EL (cell line): ENCODE results near the gene C4B.
"Not testable (repeated sequence)": the region's sequence is repeated elsewhere in the genome, so short reads cannot be mapped to it uniquely, and the experiment has no call there.

ENCODE experiments used
- DNase-seq: peaks from one replicate; pipeline ENCODE4 v3.0.0-alpha.2; 2016

Gene C4B

DNA sequence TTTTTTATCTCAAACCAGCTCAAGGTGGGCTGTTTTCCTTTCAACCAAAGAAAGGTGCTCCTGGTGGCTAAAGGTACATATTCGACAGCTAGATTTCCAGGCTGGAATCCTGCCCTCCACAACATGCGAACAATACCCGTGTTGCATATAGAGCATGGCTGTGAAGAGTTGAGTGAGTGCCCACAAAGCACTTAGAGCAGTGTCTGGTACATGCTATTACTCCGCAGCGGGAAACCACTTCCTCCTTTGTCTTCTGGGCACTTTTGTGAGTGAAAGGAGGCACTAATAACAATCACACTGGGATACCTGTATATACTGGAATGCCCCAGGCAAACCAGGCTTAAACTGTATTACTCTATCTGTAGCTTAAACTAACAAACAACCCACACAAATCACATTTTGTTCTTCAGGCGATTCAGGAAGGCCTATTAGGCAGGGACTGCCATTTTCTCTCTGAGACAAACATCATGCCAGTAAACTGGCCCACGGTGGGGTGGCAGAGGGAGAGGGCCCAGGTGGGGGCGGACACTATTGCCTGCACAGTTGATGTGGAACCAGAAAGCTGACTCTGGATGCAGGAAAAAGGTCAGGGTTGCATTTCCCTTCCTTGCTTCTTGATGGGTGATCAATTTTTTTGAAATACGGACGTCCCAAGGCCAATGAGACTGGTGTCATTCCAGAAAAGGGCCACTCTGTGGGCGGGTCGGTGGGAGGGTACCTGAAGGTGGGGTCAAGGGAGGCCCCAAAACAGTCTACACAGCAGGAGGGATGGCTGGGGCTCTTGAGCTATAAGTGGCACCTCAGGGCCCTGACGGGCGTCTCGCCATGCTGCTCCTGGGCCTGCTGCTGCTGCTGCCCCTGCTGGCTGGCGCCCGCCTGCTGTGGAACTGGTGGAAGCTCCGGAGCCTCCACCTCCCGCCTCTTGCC is 23.3 kb downstream of the C4B start, which contains the start of gene CYP21A2:
Gene CYP21A2, plus strand, starts transcription at position 818 of the 927 bp plus-strand sequence. Its CDS starts 8 bp downstream, at position 826.
- DNase-seq: not testable (repeated sequence)

DNA sequence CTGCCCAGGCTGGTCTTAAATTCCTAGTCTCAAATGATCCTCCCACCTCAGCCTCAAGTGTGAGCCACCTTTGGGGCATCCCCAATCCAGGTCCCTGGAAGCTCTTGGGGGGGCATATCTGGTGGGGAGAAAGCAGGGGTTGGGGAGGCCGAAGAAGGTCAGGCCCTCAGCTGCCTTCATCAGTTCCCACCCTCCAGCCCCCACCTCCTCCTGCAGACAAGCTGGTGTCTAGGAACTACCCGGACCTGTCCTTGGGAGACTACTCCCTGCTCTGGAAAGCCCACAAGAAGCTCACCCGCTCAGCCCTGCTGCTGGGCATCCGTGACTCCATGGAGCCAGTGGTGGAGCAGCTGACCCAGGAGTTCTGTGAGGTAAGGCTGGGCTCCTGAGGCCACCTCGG is 24.3 kb downstream of the C4B start:
- not testable (repeated sequence) for DNase-seq

- not testable (repeated sequence) for DNase-seq
Measured at GRCh38 chr6:32039321-32040274, 25.0 kb downstream of the C4B start.

DNA sequence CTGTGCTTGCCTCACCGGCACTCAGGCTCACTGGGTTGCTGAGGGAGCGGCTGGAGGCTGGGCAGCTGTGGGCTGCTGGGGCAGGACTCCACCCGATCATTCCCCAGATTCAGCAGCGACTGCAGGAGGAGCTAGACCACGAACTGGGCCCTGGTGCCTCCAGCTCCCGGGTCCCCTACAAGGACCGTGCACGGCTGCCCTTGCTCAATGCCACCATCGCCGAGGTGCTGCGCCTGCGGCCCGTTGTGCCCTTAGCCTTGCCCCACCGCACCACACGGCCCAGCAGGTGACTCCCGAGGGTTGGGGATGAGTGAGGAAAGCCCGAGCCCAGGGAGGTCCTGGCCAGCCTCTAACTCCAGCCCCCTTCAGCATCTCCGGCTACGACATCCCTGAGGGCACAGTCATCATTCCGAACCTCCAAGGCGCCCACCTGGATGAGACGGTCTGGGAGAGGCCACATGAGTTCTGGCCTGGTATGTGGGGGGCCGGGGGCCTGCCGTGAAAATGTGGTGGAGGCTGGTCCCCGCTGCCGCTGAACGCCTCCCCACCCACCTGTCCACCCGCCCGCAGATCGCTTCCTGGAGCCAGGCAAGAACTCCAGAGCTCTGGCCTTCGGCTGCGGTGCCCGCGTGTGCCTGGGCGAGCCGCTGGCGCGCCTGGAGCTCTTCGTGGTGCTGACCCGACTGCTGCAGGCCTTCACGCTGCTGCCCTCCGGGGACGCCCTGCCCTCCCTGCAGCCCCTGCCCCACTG is 25.9 kb downstream of the C4B start:
- DNase-seq: not testable (repeated sequence)

- not testable (repeated sequence) for DNase-seq
Measured at GRCh38 chr6:32041050-32041321, 26.4 kb downstream of the C4B start.

DNA sequence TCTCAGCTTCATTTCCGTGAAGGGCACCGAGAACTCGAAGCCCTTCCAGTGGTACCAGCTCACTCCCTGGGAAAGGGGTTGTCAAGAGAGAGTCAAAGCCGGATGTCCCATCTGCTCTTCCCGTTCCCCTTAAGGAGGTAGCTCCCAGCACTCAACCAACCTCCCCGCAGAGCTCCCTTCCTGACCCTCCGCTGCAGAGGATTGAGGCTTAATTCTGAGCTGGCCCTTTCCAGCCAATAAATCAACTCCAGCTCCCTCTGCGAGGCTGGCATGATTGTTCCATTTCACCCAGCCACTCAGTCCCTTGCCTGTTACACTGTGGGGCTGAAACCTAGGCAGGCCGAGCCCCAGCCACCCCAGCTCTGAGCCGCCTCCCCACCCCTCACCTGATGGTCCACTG is 26.8 kb downstream of the C4B start:
- DNase-seq: not testable (repeated sequence)

GRCh38 chr6:32042276-32042675 is 27.7 kb downstream of the C4B start:
- not testable (repeated sequence) for DNase-seq

GRCh38 chr6:32043589-32044380 is 29.2 kb downstream of the C4B start:
- not testable (repeated sequence) for DNase-seq

- not testable (repeated sequence) for DNase-seq
Measured at GRCh38 chr6:32044916-32045315, 30.3 kb downstream of the C4B start.

DNA sequence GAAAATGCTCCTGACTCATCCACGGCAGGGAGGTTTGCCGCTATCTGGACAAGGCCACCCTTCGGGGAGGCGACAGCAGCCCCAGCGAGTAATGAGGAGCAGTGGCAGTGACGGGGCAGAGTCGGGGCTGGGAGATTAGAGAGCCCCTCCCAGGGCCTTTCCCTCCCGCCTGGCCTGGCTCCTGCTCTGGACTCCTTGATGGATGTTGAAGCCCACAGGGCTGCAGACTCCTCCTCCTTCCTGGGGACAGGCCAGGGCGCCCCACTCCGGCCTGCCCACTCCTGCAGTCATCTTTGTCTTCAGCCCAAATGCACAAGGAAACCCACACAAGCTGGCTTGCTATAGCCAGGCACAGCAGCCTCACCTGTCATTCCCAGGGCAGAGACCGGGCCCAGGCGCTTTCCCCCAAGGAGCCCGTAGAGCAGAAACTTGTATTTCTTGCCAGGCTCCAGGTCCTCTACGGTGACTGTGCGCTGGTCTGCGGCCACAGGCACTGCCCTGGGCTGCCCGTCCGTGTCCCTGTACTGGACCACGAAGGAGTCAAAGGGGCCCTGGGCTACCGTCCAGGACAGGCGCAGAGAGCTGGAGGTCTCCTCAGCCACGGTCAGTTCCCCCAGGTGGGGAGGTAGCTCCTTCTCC is 31.3 kb downstream of the C4B start:
- no peak for DNase-seq

GRCh38 chr6:32046450-32047083 is 32.0 kb downstream of the C4B start:
- peak; percentile 33 for DNase-seq

- DNase-seq: peak; percentile 47
Measured at GRCh38 chr6:32047084-32047478, 32.5 kb downstream of the C4B start.

DNA sequence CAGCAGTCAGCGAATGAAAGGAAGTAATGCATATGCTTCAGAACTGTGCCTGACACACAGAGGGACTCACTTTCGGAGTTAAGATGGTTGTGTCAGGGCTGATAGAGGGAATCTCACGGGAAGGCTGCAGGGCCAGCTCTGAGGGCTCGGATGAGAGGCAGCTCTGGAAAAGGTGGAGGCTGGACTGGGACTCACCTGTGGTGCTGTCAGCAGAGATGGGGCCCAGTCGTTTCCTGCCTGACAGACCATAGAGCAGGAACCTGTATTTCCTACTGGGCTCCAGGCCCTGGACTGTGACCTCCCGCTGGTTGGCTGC is 32.9 kb downstream of the C4B start:
- DNase-seq: no peak

DNA sequence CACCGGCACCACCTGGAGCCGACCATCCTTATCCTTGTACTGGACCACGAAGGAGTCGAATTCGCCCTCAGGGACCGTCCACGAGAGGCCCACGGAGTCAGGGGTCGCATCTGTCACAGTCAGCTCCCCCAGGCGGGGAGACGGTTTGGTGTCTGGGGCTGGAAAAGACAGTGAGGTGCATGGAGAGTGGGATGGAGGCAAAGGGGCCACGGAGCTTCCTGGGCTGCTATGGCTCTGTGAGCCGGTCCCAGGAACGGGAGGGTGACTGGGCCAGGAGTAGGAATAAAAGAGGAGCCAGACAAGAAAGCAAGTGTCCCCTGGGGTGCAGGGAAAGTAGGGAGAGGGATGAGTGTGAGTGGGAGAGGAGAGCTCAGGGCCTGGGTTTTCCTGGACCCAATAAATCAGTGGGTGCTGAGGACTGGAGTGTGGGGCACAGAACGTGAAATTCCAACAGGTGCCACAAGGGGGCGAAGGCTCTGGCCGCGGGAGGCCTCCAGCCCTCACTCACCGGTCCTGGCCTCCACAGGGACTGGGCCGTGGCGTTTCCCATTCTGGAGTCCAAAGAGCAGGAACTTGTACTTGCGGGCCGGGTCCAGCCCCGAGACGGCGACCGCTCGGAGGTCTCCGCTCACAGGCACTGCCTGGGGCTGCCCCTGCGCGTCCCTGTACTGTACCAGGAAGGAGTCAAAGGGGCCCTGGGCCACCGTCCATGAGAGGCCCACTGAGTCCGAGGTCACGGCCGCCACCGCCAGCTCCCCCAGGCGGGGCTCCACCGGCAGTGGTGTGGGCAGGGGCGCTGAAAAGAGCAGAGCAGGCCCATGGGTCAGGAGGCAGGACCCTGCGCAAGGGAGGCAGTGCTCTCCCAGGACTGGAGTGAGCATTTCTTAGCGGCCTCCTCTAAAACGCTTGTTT is 33.5 kb downstream of the C4B start:
- DNase-seq: peak; percentile 61

- not testable (repeated sequence) for DNase-seq
Measured at GRCh38 chr6:32049149-32049548, 34.6 kb downstream of the C4B start.

- DNase-seq: not testable (repeated sequence)
Measured at GRCh38 chr6:32049736-32050135, 35.1 kb downstream of the C4B start.

DNA sequence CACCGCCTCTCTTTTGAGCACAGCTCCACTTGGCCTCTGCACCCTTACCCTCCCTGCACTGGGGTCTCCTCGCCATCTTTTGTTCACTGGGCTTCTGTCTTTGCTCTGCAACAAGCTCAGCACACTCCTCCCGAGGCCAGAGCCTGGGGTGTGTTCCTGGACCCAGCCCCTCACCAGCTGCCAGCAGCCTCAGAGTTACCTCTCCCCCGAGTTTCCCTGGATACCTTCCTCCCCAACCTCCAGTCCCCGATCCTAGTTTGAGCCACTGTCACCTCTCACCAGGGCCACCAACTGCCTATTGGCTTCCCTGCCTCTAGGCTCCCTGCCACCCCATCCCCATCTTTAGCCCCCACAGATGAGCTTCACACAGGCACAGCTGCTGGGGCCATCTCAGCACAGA is 36.0 kb downstream of the C4B start:
- no peak for DNase-seq

- DNase-seq: not testable (repeated sequence)
Measured at GRCh38 chr6:32052626-32053025, 38.0 kb downstream of the C4B start.

DNA sequence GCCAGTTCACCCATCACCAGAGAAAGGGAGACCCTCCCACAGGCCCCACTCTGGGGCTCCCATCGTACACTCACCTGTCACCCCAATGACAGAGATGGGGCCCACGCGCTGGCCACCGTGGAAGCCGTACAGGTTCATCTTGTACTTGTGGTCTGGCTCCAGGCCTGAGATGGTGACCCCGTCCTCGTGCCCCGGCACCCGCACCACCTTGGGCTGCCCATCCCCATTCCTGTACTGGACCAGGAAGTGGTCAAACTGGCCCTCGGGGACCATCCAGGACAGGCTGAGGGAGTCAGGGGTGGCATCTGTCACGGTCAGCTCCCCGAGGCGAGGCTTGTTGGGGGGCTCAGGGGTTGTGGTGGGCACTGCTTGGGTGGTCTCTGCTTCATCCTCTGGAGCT is 38.7 kb downstream of the C4B start:
- not testable (repeated sequence) for DNase-seq

DNA sequence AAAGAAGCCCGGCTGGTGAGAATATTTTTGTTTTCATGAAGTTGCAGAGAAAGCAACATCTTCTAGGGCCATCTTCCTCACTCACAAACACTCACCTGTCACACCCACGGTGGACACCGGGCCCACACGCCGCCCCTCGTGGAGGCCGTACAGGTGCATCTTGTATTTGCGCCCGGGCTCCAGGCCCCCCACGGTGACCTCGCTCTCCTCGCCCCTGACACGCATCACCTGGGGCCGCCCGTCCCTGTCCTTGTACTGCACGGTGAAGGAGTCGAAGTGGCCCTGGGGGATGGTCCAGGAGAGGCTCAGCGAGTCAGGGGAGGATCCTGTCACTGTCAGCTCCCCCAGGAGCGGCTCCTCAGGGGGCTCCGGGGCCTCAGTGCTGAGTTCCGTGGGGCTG is 41.2 kb downstream of the C4B start:
- DNase-seq: not testable (repeated sequence)
